GM18505 (cell line): ENCODE data around the gene ZCCHC8.
"Not testable (repeated sequence)": the region's sequence is repeated elsewhere in the genome, so short reads cannot be mapped to it uniquely, and the experiment has no call there.

Experiments used
- ATAC-seq: cut with Tn5 transposase; IDR thresholded peaks from one replicate; pipeline ENCODE4 v1.9.1; 2021; ENCODE audit not compliant: unreplicated experiment
- POLR2A ChIP-seq: IDR thresholded peaks from 4 replicates; pipeline ENCODE4 v1.6.1; 2011; ENCODE audit warnings: borderline replicate concordance; ENCODE audit not compliant: insufficient read depth, insufficient read length; ENCODE audit errors: extremely low read depth

The ZCCHC8 gene

DNA sequence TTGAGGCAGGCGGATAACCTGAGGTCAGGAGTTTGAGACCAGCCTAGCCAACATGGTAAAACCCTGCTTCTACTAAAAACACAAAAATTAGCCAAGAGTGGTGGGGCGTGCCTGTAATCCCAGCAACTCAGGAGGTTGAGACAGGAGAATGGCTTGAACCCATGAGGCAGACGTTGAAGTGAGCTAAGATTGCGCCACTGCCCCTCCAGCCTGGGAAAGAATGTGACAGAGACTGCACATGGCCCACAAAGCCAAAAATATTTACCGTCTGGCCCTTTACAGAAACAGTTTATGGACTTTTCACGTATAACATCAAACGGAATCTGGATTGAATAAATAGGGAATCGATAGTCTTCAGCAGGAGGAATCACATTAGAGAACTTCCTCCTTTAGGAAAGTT, 22.5 kb upstream of the ZCCHC8 start:
- ATAC-seq, result no peak
- no peak for TF ChIP-seq POLR2A

GRCh38 chr12:122520676-122521075, 19.9 kb upstream of the ZCCHC8 start:
- ATAC-seq, result no peak

DNA sequence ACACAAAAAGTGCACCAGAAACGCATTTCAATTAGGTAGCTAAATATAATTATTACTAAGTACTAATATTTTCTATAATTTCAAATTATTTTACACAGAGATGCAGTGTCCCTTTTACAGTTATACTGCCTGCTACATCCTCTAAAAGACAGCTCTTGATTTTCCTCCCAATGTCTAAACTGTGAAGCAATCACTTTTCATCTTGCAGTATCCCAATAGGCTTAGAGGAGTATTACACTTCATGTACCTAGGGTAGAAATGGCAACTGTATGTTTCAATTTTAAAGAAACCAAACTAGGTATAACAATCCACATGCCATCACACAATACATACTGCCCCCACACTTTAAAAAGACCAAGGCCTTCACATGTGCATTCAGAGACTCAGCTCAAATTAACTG, 18.7 kb upstream of the ZCCHC8 start:
- no peak for ATAC-seq
- no peak for TF ChIP-seq POLR2A

More at GRCh38 chr12:122520676-122521075, 19.9 kb upstream of the ZCCHC8 start:
- TF ChIP-seq POLR2A, result no peak

GRCh38 chr12:122518908-122519307, 18.2 kb upstream of the ZCCHC8 start:
- no peak for ATAC-seq
- no peak for TF ChIP-seq POLR2A

DNA sequence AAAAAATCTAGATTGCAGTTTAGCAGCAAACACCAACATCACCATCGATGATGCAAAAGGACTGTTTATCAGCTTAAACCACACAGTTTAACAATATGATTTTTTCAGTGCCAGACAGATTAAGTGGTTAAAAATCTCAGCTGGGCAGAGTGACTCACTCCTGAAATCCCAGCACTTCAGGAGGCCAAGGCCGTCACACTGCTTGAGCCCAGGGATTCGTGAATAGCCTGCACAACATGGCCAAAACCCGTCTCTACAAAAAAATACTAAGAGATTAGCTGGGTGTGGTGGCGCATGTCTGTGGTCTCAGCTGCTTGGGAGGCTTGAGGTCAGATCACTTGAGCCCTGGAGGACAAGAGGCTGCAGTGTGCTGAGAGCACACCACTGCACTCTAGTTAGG, 17.1 kb upstream of the ZCCHC8 start:
- ATAC-seq, result no peak
- TF ChIP-seq POLR2A, result no peak

DNA sequence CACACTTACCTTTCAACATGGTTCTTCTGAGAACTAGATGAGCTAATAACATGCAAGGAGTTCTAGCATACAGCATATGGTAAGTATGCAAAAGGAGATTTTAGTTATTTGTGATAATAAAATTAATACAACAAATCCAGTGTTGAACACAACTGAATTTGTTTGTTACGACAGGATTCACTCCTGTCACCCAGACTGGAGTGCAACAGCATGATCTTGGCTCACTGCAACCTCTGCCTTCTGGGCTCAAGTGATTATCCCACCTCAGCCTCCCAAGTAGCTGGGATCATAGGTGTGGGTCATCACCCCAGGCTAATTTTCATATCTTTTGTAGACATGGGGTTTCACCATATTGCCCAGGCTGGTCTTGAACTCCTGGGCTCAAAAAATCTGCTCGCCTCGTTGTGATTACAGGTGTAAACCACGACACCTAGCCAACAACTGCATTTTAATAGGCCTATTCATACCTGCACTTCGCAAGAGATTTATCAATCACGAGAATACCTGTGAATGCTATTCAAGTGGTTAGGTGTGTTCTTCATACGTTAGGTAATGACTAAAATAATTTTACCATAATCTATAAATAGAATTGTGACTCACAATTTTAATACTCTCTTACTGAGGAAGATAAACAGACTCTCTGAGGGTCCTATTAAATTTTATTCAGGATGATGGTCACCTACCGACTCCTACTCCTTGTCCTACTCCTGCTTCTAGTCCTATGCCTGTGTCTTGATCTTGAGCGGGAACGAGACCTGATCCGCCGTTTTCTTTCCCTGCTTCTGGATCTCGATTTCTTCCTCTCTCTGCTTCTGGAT, 16.0 kb upstream of the ZCCHC8 start:
- ATAC-seq, result no peak
- no peak for TF ChIP-seq POLR2A

DNA sequence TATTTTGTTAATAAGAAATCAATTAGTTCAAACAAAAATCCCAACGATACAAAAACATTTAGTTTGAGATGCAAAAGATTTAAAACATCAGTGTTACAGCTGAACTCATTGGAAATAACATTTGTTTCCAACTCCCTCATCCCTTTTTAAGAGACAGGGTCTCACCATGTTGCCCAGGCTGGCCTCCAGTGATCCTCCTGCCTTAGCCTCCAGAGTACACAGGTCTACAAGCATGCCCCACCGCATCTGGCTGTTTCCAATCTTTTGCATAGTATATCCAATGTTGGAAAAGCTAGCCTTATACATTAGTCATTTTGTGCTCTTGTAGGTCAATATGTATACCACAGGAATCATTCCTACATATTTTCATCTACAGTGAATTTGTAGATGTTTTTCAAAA, 14.5 kb upstream of the ZCCHC8 start:
- ATAC-seq, result no peak
- TF ChIP-seq POLR2A, result no peak

DNA sequence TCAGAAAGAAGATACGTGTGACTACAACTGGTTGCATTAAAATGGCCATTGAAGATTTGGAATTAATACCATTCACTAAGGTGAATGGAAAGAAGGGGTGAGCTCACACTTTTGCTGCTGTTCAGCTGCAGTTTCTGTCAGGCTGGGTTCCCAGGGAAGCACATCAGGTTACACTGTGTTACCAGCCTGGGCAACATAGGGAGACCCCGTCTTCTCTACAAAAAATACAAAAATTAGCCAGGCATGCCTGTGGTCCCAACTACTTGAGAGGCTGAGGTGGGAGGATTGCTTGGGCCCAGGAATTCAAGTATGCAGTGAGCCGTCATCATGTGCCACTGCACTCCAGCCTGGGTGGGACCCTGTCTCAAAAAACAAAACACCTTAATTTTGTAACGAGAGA, 12.9 kb upstream of the ZCCHC8 start:
- no peak for ATAC-seq
- no peak for TF ChIP-seq POLR2A

GRCh38 chr12:122513028-122513427, 12.3 kb upstream of the ZCCHC8 start:
- ATAC-seq, result not testable (repeated sequence)

- ATAC-seq, result no peak
Observed at GRCh38 chr12:122508163-122508562, 7.4 kb upstream of the ZCCHC8 start.

GRCh38 chr12:122506393-122506938, 5.7 kb upstream of the ZCCHC8 start:
- no peak for ATAC-seq

More at GRCh38 chr12:122508163-122508562, 7.4 kb upstream of the ZCCHC8 start:
- no peak for TF ChIP-seq POLR2A

DNA sequence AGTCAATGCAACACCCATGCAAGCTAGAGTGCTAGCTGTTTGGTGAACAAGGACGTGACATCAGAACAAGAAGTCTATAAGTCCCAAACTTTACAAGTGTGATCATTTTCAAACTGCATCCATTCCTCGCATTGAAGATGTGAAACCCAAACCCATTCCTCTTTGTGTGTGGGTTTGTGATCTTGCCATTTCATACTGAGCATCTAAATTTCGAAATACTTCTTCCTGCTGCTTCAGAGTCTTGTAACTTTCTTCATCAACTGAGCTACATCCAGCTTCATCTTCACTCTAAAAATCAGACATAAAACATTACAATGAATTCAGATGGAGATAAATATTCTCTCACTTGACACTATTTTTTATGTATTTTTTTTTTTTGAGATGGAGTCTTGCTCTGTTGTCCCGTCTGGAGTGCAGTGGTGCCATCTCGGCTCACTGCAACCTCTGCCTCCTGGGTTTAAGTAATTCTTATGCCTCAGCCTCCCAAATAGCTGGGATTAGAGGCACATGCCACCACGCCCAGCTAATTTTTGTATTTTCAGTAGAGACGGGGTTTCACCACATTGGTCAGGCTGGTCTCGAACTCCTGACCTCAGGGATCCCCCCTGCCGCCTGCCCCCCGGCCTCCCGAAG, 4.8 kb upstream of the ZCCHC8 start:
- ATAC-seq, result no peak
- no peak for TF ChIP-seq POLR2A

More at GRCh38 chr12:122506393-122506938, 5.7 kb upstream of the ZCCHC8 start:
- TF ChIP-seq POLR2A, result no peak

- no peak for ATAC-seq
- no peak for TF ChIP-seq POLR2A
Observed at GRCh38 chr12:122503783-122504590, 3.3 kb upstream of the ZCCHC8 start.
